ENCODE data around the gene IYD. TPM values are rescaled to one million over a fixed set of nuclear protein-coding genes. Genes with fewer than 3 reads are reported as not detected.

Gene IYD
- total RNA-seq, 1 donor from 2014 or later, result under 0.01 TPM

DNA sequence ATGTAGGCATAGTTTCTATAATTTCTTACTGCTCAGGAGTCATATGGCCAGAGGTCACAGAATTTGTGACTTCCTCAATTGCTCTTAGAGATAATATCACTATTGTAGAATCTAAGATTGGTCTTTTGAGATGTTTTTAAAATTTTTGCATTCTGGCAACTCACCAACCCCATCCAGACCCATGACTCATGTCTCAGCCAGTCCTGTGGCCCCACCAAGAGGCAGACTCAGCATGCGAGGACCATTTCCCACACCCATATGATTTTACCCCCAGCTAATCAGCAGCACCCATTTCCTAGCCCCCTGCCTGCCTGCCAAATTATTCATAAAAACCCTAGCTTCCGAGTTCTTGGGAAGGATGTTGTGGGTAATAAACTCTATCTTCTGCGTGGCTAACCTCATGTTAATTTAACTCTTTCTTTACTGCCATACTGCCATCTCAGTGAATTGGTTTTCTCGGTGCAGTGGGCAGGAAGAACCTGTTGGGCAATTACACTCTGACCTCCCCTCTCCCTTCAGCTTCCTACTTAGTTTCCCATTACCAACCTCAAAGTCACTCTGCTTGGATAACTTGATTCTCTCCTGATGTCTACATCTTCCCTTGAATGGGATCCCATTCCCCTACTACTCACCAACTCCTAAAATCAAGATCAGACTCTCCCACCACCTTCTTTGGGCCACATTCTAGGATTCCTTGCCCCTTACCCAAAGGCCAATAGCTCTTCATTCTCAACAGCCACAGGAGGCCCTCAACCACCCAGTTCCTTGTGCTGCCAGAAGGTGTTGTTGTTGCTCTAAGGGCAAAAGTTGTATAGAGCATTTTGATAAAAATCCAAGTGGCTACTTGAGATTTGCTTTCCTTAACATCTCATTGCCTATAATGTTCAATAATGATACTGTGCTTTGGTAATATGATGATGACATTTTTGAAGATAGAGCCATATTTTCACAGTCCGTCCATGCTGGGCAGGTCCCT lies 16.2 kb upstream of the IYD start:
- TF ChIP-seq, protein P1, sequence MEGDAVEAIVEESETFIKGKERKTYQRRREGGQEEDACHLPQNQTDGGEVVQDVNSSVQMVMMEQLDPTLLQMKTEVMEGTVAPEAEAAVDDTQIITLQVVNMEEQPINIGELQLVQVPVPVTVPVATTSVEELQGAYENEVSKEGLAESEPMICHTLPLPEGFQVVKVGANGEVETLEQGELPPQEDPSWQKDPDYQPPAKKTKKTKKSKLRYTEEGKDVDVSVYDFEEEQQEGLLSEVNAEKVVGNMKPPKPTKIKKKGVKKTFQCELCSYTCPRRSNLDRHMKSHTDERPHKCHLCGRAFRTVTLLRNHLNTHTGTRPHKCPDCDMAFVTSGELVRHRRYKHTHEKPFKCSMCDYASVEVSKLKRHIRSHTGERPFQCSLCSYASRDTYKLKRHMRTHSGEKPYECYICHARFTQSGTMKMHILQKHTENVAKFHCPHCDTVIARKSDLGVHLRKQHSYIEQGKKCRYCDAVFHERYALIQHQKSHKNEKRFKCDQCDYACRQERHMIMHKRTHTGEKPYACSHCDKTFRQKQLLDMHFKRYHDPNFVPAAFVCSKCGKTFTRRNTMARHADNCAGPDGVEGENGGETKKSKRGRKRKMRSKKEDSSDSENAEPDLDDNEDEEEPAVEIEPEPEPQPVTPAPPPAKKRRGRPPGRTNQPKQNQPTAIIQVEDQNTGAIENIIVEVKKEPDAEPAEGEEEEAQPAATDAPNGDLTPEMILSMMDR (IDR thresholded peaks at IDR 0.05), result no peak
- no peak overlapping the region for H3K4me3 ChIP-seq
- intact Hi-C loops (cut with DNase I), result no loop called here
- H3K27me3 ChIP-seq, result no peaks in the 10 kb centered on the region
- no peaks in the 10 kb centered on the region for H3K9me3 ChIP-seq
- no peaks in the 10 kb centered on the region for H3K4me1 ChIP-seq
- no peak overlapping the region for H3K27ac ChIP-seq
- no peaks in the 10 kb centered on the region for H3K36me3 ChIP-seq
- peak in 1 of 2 donors; percentile 13 for DNase-seq (ENCODE audit: low spot score in 2 of 2)

- no peak for DNase-seq (ENCODE audit: low spot score in 2 of 2)
- H3K9me3 ChIP-seq, result no peaks in the 10 kb centered on the region
- no peaks in the 10 kb centered on the region for H3K36me3 ChIP-seq
- H3K4me3 ChIP-seq, result no peak overlapping the region
- no peak overlapping the region for H3K27ac ChIP-seq
- no peaks in the 10 kb centered on the region for H3K4me1 ChIP-seq
- intact Hi-C loops (cut with DNase I), result no loop called here
- no peaks in the 10 kb centered on the region for H3K27me3 ChIP-seq
- TF ChIP-seq, protein P1 (IDR thresholded peaks at IDR 0.05), result no peak
Measured at GRCh38 chr6:150353445-150353844, 15.4 kb upstream of the IYD start.

- TF ChIP-seq, protein P1 (IDR thresholded peaks at IDR 0.05), result no peak
- intact Hi-C loops (cut with DNase I), result no loop called here
- Histone ChIP-seq H3K27me3 (no peaks in the 10 kb centered on the region), H3K27ac (no peak overlapping the region), H3K9me3 (no peaks in the 10 kb centered on the region), H3K4me3 (no peak overlapping the region), H3K36me3 (no peaks in the 10 kb centered on the region), H3K4me1 (no peaks in the 10 kb centered on the region)
- DNase-seq (ENCODE audit: low spot score in 2 of 2), result peak in 1 of 2 donors; percentile 2
Measured at GRCh38 chr6:150354754-150355571, 13.8 kb upstream of the IYD start.

DNA sequence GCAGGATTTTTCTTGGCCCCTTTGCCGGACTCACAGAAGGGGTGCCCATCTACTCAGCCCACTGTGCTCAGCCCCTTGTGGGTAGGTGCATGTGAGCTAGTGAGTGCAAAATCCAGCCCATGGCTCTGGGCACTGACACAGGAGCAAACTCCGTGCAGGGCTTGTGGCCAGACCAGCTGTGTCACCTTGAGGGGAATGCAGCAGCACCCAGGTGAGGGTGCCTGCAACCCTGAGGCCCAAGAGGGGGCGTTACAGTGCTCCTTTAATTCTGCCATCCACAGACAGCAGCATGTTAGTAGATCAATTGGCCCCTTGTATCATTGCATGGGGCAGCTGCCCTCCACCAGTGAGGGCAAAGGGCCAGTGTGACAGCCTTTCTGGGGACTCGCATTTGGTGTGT lies 12.9 kb upstream of the IYD start:
- Histone ChIP-seq H3K27ac (no peak overlapping the region), H3K9me3 (no peaks in the 10 kb centered on the region), H3K4me3 (no peak overlapping the region), H3K4me1 (no peaks in the 10 kb centered on the region), H3K27me3 (no peaks in the 10 kb centered on the region), H3K36me3 (no peaks in the 10 kb centered on the region)
- TF ChIP-seq, protein P1 (IDR thresholded peaks at IDR 0.05), result no peak
- intact Hi-C loops (cut with DNase I), result no loop called here
- peak in 1 of 2 donors; percentile 16 for DNase-seq (ENCODE audit: low spot score in 2 of 2)

GRCh38 chr6:150361876-150362275 lies 6.9 kb upstream of the IYD start:
- Histone ChIP-seq H3K9me3 (no peaks in the 10 kb centered on the region), H3K4me3 (no peak overlapping the region), H3K27me3 (no peaks in the 10 kb centered on the region), H3K36me3 (no peaks in the 10 kb centered on the region), H3K27ac (no peak overlapping the region), H3K4me1 (no peaks in the 10 kb centered on the region)
- TF ChIP-seq, protein P1 (IDR thresholded peaks at IDR 0.05), result no peak
- no peak for DNase-seq (ENCODE audit: low spot score in 2 of 2)
- intact Hi-C loops (cut with DNase I), result no loop called here
